GM12864 (cell line): ENCODE data around the gene AP4S1.
A peak's percentile ranks its signal among the peaks of the same experiment; 100 is the strongest.
"Not testable (repeated sequence)": the region's sequence is repeated elsewhere in the genome, so short reads cannot be mapped to it uniquely, and the experiment has no call there.

Experiments used
- DNase-seq: peaks from one replicate; pipeline ENCODE4 v3.0.0-alpha.2; 2011; ENCODE audit warnings: low read depth
- H3K4me3 ChIP-seq: 2 replicates; pipeline ENCODE4 v1.5.1; 2011; ENCODE audit warnings: mild to moderate bottlenecking, low read depth, low read length, control low read depth
- TF ChIP-seq, protein P1 (sequence below): IDR thresholded peaks from 2 replicates; pipeline ENCODE4 v1.5.1; 2011; ENCODE audit warnings: low read depth, mild to moderate bottlenecking, moderate library complexity, low read length, control low read depth, inconsistent platforms; ENCODE audit errors: missing control alignments

Gene AP4S1

DNA sequence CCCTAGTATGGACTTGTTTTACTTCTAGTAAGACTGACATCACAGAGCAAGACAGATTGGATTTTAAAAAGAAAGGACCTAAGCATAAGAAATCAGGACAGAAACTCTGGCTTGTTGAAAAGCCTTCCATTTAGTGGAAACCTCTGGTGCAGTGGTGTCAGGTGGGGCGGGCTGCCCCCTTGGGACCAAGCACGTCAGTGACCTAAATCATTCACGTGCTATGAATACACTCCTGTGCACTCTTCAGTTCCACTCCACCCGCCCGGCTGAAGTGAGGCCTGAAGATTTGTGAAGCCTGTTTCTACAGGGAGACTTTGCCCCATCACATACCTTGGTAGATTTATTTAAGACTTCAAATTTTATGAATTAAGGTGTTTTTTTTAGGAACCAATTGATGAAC lies 58.9 kb downstream of the AP4S1 start:
- no peak overlapping the region for H3K4me3 ChIP-seq
- no peak for DNase-seq
- TF ChIP-seq, protein P1, sequence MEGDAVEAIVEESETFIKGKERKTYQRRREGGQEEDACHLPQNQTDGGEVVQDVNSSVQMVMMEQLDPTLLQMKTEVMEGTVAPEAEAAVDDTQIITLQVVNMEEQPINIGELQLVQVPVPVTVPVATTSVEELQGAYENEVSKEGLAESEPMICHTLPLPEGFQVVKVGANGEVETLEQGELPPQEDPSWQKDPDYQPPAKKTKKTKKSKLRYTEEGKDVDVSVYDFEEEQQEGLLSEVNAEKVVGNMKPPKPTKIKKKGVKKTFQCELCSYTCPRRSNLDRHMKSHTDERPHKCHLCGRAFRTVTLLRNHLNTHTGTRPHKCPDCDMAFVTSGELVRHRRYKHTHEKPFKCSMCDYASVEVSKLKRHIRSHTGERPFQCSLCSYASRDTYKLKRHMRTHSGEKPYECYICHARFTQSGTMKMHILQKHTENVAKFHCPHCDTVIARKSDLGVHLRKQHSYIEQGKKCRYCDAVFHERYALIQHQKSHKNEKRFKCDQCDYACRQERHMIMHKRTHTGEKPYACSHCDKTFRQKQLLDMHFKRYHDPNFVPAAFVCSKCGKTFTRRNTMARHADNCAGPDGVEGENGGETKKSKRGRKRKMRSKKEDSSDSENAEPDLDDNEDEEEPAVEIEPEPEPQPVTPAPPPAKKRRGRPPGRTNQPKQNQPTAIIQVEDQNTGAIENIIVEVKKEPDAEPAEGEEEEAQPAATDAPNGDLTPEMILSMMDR: peak; percentile 13

DNA sequence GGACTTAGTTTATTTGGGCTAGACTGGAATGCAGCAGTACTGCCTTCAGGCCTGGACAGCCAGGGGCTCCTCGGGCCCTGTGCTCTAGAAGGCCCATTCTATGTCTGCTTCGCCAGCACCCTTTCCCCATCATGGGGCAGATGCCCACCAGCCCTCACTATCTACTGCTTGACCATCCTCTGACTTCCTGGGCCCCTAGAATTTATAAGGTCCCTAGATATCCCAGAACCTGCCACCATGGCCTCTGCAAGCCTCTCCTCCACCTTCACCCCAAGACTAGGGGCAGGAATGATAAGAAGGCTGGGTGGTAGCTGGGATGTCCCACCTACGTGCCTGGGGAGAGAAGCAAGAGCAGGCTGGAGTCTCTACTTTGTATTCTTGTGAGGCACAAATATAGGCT lies 59.6 kb downstream of the AP4S1 start:
- TF ChIP-seq, protein P1: no peak
- H3K4me3 ChIP-seq: no peak overlapping the region
- DNase-seq: no peak

DNA sequence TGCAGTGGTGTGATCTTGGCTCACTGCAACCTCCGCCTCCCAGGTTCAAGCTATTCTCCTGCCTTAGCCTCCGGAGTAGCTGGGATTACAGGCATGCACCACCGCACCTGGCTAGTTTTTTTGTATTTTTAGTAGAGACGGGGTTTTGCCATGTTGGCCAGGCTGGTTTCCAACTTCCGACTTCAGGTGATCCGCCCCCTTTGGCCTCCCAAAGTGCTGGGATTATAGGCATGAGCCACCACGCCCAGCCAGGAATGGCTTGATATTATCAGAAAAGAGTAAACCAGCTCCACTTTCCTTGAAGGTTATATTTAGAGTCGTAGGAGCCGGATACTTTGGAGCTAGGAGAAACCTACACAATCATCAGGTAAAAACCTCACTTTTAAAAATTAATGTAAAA lies 61.0 kb downstream of the AP4S1 start:
- H3K4me3 ChIP-seq: not testable (repeated sequence)

GRCh38 chr14:31090883-31091764 lies 65.7 kb downstream of the AP4S1 start:
- DNase-seq: no peak
- TF ChIP-seq, protein P1: no peak
- no peak overlapping the region for H3K4me3 ChIP-seq

More for the DNA sequence above, 61.0 kb downstream of the AP4S1 start:
- not testable (repeated sequence) for DNase-seq

DNA sequence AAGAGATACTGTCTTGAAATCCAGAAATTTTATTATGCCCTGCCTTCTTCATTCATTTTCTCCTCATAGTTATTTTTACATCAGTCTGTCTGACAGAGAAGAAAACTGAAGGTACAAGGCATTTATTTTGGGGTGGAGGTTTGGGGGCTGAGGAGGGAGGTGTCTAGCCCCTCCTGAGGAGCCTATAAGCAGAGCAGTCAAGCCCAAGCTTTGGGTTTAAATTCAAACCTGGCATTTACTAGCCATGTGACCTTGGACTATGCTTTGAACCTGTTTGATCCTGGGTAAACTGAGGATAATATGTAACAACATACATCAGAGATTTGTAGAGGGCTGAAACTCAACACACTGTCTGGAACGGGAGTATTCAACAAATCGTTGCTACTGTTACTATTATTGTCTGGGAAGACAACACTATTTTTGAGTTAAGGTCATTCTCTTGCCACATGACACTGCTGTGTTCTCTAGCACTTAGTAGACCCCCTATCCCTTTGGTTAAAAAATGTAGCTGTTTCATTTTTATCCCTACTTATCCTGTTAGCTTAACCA lies 66.8 kb downstream of the AP4S1 start:
- TF ChIP-seq, protein P1: no peak
- DNase-seq: no peak
- H3K4me3 ChIP-seq: no peak overlapping the region

- not testable (repeated sequence) for DNase-seq, H3K4me3 ChIP-seq
Measured at GRCh38 chr14:31093884-31094839, 68.7 kb downstream of the AP4S1 start.

- DNase-seq, H3K4me3 ChIP-seq: not testable (repeated sequence)
Measured at GRCh38 chr14:31095817-31096216, 70.4 kb downstream of the AP4S1 start.

GRCh38 chr14:31096255-31096654 lies 70.8 kb downstream of the AP4S1 start:
- no peak for DNase-seq
- H3K4me3 ChIP-seq: no peak overlapping the region
- TF ChIP-seq, protein P1: no peak
